A673 (cell line): ENCODE data around the gene CCL28. TPM values are rescaled to one million over a fixed set of nuclear protein-coding genes. Genes with fewer than 3 reads are reported as not detected.
"Not testable (repeated sequence)": the region's sequence is repeated elsewhere in the genome, so short reads cannot be mapped to it uniquely, and the experiment has no call there.

ENCODE experiments used
- BruUV-seq: library from RNA; stranded (reverse); fragments of 400-500 nt; replicated peaks from 2 replicates; lab custom pipeline; 2021; lab: Mats Ljungman, UMichigan
- CTCF ChIA-PET: fragments of 300-600 bp; sonication (Branson Sonifier 250); formaldehyde crosslinking; loops from one replicate; lab custom pipeline; 2022; ENCODE audit warnings: antibody characterized with exemption; lab: Charles Lee
- POLR2A ChIA-PET: fragments of 300-600 bp; sonication (Branson Sonifier 250); formaldehyde crosslinking; loops from one replicate; lab custom pipeline; 2022; ENCODE audit warnings: antibody characterized with exemption; ENCODE audit not compliant: low non-redundant PET; lab: Charles Lee
- DNase-seq: peaks from one replicate; pipeline ENCODE4 v3.0.0-alpha.2; 2015; ENCODE audit warnings: low spot score
- H3K27ac ChIP-seq: fragments of 200-600 bp; sonication (generic); 2 replicates; pipeline ENCODE4 v1.5.1; 2016; ENCODE audit warnings: mixed run types, low read depth, mild to moderate bottlenecking, mixed read lengths, antibody characterized with exemption, low read length; ENCODE audit not compliant: poor library complexity, severe bottlenecking
- H3K27me3 ChIP-seq: fragments of 200-600 bp; sonication (generic); replicated peaks from 2 replicates; pipeline ENCODE4 v1.6.1; 2017; ENCODE audit warnings: mixed run types, low read depth, mild to moderate bottlenecking, mixed read lengths, antibody characterized with exemption, low read length; ENCODE audit not compliant: insufficient read depth, poor library complexity
- H3K36me3 ChIP-seq: fragments of 200-600 bp; sonication (generic); 2 replicates; pipeline ENCODE4 v1.6.1; 2016; ENCODE audit warnings: mixed run types, mild to moderate bottlenecking, mixed read lengths, antibody characterized with exemption, low read length; ENCODE audit not compliant: insufficient read depth, poor library complexity, severe bottlenecking
- H3K4me1 ChIP-seq: fragments of 200-600 bp; sonication (generic); 2 replicates; pipeline ENCODE4 v1.6.1; 2017; ENCODE audit warnings: mixed run types, mild to moderate bottlenecking, mixed read lengths, antibody characterized with exemption, low read length; ENCODE audit not compliant: insufficient read depth, poor library complexity, severe bottlenecking
- H3K4me3 ChIP-seq: fragments of 200-600 bp; sonication (generic); 2 replicates; pipeline ENCODE4 v1.5.1; 2016; ENCODE audit warnings: low read depth, mixed run types, mild to moderate bottlenecking, mixed read lengths, low read length; ENCODE audit not compliant: poor library complexity, severe bottlenecking
- H3K9me3 ChIP-seq: fragments of 200-600 bp; sonication (generic); 2 replicates; pipeline ENCODE4 v1.6.1; 2016; ENCODE audit warnings: mixed run types, low read depth, mild to moderate bottlenecking, mixed read lengths, antibody characterized with exemption, low read length; ENCODE audit not compliant: poor library complexity, severe bottlenecking
- CTCF ChIP-seq: fragments of 300-800, 200-600 bp; sonication (generic); conservative IDR thresholded peaks from 2 replicates; pipeline ENCODE4 v1.5.1; 2017; ENCODE audit warnings: low read depth, mild to moderate bottlenecking, antibody characterized with exemption, low read length, moderate library complexity, mixed read lengths
- EZH2 ChIP-seq: fragments of 200-600 bp; sonication (generic); IDR thresholded peaks from 2 replicates; pipeline ENCODE4 v1.6.1; 2017; ENCODE audit warnings: borderline replicate concordance, low read depth, mild to moderate bottlenecking, mixed read lengths, antibody characterized with exemption, low read length; ENCODE audit not compliant: poor library complexity, severe bottlenecking
- intact Hi-C: fragments of 100-400 bp; cut with micrococcal nuclease; formaldehyde crosslinking; loops from one replicate; pipeline ENCODE4 v1.10.0; 2022; ENCODE audit not compliant: unreplicated experiment
- total RNA-seq: library from RNA; stranded (reverse); gene quantifications from 2 replicates; pipeline ENCODE4 v1.2.3, GENCODE V29; 2021

CCL28 gene
- total RNA-seq, 1 experiment from 2014 or later: 0.32 TPM

GRCh38 chr5:43425983-43426382 is 13.8 kb upstream of the CCL28 start:
- CTCF ChIA-PET: no interaction called here

GRCh38 chr5:43423086-43423485 is 10.9 kb upstream of the CCL28 start:
- H3K36me3 ChIP-seq, BruUV-seq, H3K27ac ChIP-seq, H3K27me3 ChIP-seq, H3K4me3 ChIP-seq, H3K9me3 ChIP-seq, intact Hi-C loops, H3K4me1 ChIP-seq, CTCF ChIA-PET, POLR2A ChIA-PET, DNase-seq: not testable (repeated sequence)

More at GRCh38 chr5:43425983-43426382, 13.8 kb upstream of the CCL28 start:
- intact Hi-C loops: no loop called here
- no peaks in the 10 kb centered on the region for H3K27me3 ChIP-seq
- BruUV-seq: no TSS peak
- TF ChIP-seq EZH2 (no peak), CTCF (no peak)
- no peak for DNase-seq
- H3K4me3 ChIP-seq: no peak overlapping the region
- H3K27ac ChIP-seq: no peak overlapping the region
- H3K36me3 ChIP-seq: no peaks in the 10 kb centered on the region
- POLR2A ChIA-PET: no interaction called here
- no peaks in the 10 kb centered on the region for H3K9me3 ChIP-seq
- H3K4me1 ChIP-seq: no peaks in the 10 kb centered on the region

- TF ChIP-seq EZH2 (no peak), CTCF (no peak)
- intact Hi-C loops: no loop called here
- Histone ChIP-seq H3K36me3 (no peaks in the 10 kb centered on the region), H3K27me3 (no peaks in the 10 kb centered on the region), H3K4me3 (no peak overlapping the region), H3K4me1 (no peaks in the 10 kb centered on the region), H3K9me3 (no peaks in the 10 kb centered on the region), H3K27ac (no peak overlapping the region)
- POLR2A ChIA-PET: no interaction called here
- CTCF ChIA-PET: no interaction called here
- no TSS peak for BruUV-seq
- DNase-seq: no peak
Measured at GRCh38 chr5:43422143-43422542, 10.0 kb upstream of the CCL28 start.

- no peak overlapping the region for H3K4me3 ChIP-seq
- no TSS peak for BruUV-seq
- ChIA-PET POLR2A (no interaction called here), CTCF (no interaction called here)
- no peak overlapping the region for H3K27ac ChIP-seq
- TF ChIP-seq EZH2: no peak
- no peak for TF ChIP-seq CTCF
- H3K27me3 ChIP-seq: no peaks in the 10 kb centered on the region
- DNase-seq: no peak
- no peaks in the 10 kb centered on the region for H3K36me3 ChIP-seq
- intact Hi-C loops: no loop called here
- H3K4me1 ChIP-seq: no peaks in the 10 kb centered on the region
- H3K9me3 ChIP-seq: no peaks in the 10 kb centered on the region
Measured at GRCh38 chr5:43421450-43422133, 9.4 kb upstream of the CCL28 start.
